Ramos (cell line): ENCODE data around the gene RIN3.

Experiments used
- in situ Hi-C: fragments of 300-500 bp; cut with MboI; formaldehyde crosslinking; loops from one replicate; pipeline ENCODE4 v1.14.3; 2022; ENCODE audit warnings: low sequenced_read_pairs; ENCODE audit not compliant: unreplicated experiment

Gene RIN3

GRCh38 chr14:92613008-92613658 lies 99.6 kb downstream of the RIN3 start:
- in situ Hi-C loops = no loop called here

GRCh38 chr14:92613681-92614260 lies 100.2 kb downstream of the RIN3 start:
- in situ Hi-C loops = no loop called here

DNA sequence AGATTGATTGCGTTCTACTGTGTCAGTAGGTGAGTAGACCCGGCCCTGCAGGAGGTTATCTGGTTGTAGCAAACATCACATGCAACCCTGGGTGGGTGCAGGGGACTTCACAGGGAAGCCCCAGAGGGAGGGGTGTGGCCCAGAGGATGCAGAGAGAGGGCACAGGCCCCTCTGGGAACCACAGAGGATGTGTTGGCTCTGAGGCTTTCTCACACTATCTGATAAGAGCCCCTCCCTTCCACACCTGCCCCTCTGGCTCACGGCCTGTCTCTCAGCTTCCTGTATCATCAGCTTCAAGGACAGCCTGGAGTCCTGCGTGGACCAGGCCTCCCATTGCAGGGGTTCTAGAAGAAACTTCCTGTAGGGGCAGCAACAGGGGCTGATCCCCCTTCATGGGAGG lies 101.9 kb downstream of the RIN3 start:
- in situ Hi-C loops = no loop called here

DNA sequence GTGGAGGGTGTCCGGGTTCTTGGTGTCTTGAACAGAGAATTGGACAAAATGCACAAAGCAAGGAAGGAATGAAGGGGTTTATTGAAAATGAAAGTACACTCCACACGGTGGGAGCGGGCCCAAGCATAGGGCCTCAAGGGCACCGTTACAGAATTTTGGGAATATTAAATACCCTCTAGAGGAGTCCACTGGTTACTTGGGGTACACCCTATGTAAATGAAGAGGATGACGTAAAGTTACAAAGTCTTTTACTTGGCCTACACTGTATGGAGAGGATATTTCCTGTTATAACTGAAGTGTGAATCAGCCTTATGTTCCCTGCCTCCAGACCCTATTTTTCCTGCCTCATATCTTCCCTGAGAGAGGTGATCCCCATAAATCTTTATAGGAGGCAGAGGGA lies 102.6 kb downstream of the RIN3 start:
- in situ Hi-C loops = no loop called here

- in situ Hi-C loops = no loop called here
Observed at GRCh38 chr14:92617581-92617980, 104.0 kb downstream of the RIN3 start.

- in situ Hi-C loops = no loop called here
Observed at GRCh38 chr14:92619671-92620456, 106.3 kb downstream of the RIN3 start.

- in situ Hi-C loops = no loop called here
Observed at GRCh38 chr14:92622311-92622710, 108.7 kb downstream of the RIN3 start.

DNA sequence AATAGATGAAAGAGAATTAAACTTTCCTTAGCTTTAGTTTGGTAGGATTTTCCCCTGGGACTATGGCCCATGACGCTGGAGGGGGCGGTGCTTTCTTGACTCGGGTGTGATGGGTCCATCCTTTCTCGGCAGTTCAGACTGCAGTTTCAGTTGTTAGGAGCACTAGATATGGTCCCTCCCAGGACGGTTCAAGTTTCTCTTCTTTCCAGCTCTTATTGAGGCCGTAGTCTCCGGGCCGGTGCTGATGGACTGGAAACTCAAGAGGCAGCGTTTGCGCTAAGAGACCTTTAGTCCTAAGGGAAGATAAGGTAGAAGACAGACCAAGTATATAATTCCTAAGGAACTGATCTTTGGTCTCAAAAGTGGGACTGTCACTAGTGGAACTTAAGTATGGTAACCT lies 111.2 kb downstream of the RIN3 start:
- in situ Hi-C loops = no loop called here

GRCh38 chr14:92625213-92625612 lies 111.6 kb downstream of the RIN3 start:
- in situ Hi-C loops = no loop called here

DNA sequence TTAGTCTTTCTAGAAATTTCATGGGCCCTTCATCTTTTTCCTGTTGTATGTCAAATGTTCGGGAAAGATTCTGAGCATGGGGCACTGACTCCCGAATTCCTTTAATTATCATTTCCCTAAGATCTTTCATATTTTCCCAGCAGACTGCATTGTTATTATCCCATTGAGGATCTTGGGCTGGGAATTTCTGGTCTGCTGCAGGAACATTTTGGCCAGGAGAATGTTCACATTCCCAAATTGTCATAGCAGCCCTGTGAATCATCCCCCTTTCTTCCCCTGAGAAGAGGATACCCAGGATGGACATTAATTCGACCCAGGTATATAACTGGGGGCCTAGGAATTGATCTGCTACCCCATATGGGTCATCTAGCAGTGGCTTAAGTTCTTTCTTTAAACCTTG lies 112.5 kb downstream of the RIN3 start:
- in situ Hi-C loops = no loop called here

- in situ Hi-C loops = no loop called here
Observed at GRCh38 chr14:92627707-92628215, 114.2 kb downstream of the RIN3 start.

- in situ Hi-C loops = no loop called here
Observed at GRCh38 chr14:92628636-92629035, 115.1 kb downstream of the RIN3 start.

DNA sequence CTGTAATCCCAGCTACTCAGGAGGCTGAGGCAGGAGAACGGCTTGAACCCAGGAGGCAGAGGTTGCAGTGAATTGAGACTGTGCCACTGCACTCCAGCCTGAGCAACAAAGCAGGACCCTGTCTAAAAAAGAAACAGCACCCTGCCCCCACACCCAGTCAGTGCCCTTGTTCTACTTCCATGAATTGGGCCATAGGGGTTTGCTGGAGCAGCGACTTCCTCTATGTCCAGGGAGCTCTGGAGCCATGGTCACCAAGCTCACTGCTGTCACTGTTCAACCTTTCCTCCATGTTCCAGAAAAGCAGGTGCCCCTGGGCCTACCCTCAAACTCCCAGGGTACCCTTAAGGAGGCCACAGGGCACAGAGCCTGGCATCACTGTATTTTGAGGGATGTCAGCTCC lies 116.8 kb downstream of the RIN3 start:
- in situ Hi-C loops = no loop called here

DNA sequence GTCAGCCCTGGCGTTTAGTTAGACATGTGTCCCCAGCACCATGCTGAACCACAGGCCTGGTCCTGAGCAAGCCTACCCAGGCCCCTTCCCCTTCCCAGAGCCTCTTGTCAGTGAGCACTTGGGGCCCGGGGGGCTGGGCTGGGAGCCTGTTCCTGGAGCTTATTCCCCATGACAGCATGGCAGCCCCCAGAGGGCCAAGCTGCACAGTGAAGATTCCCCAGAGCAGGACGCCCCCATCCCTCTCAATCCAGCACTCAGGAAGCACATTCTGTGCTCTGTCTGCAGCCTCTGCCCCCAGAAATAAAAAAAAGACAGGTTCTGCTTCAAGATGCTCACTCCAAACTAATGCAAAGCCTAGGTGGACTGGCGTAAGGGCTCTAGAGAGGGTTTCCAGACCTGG lies 117.5 kb downstream of the RIN3 start:
- in situ Hi-C loops = no loop called here

DNA sequence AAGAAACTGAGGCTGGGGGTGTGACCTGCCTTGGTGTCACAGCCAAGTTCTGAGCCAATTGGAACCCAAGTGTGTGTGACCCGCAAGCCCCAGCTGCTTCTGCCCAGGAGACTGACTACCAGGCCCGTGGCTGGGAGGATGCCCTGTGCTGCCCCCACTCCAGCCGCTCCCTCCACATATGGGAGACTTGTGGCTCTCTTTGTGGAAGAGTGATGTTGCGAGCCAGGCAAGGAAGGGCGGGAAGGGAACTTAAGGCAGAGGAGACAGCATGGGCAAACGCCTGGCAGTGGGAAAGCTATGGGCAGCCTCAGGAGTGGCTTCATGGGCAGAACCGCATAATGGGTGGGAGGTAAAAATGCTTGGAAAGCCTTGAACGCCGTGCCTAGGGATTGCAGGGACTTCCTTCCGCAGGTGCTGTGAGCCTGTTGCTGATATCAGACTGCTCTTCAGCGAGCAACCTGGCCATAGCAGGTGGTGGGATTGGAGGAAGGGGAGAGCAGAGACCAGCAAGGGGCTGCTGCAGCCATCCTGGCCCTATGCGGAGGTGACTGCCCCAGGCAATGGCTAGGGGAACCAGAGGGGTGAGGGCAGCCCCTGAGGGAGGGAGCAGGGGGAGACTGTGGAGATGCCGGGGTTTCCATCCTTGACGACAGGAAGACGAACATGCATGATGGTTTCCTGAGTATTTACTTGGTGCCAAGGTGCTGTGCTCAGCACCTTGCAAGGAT lies 119.1 kb downstream of the RIN3 start:
- in situ Hi-C loops = no loop called here

- in situ Hi-C loops = no loop called here
Observed at GRCh38 chr14:92633274-92633616, 119.7 kb downstream of the RIN3 start.

DNA sequence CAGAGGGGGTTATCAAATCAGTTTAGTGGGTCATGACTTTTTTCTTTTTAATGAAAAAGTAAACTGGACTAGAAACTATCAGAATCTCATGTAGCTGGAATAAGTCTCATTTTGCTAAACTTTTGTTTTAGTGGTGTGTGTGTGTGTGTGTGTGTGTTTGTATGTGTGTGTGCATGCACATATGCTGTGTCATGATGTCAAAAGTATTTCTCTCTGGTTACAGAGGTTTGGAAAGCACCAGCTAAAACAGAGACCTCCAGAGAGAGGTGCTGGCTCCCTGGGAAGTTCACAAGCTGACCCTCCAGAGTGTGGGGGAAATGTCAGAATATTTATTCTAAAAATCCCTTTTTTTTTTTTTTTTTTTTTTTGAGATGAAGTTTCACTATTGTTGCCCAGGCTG lies 120.1 kb downstream of the RIN3 start:
- in situ Hi-C loops = no loop called here

- in situ Hi-C loops = no loop called here
Observed at GRCh38 chr14:92635031-92635430, 121.5 kb downstream of the RIN3 start.

DNA sequence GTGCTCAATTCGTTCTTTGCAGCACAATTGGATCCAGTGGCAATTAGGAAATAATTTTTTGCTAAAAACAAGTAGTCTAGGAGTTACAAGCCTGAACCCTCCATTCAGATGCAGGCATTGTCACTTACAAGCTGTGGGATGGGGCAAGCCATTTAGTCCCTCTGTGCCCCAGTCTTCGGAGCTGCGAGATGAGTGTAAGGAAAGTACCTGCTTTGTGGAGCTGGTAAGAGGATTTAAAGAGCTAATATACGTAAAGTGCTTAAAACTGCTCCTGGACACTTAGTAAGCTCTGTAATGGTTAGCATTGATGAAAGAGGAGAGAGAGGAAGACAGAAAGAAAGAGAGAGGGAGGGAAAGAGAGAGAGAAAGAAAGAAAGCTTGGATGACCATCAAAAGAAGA lies 122.3 kb downstream of the RIN3 start:
- in situ Hi-C loops = no loop called here

DNA sequence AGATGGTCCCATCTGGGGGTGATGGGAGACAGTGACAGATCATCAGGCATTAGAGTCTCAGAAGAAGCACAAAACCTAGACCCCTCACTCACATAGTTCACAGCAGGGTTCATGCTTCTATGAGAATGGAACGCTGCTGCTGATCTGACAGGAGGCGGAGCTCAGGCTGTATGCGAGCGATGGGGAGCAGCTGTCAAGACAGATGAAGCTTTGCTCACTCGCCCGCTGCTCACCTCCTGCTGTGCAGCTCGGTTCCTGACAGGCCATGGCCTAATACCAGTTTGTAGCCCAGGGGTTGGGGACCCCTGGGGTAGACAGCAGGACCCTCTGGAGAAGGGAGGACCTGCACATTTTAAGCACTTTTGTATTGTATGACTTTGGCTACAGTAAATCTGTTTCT lies 123.6 kb downstream of the RIN3 start:
- in situ Hi-C loops = no loop called here

DNA sequence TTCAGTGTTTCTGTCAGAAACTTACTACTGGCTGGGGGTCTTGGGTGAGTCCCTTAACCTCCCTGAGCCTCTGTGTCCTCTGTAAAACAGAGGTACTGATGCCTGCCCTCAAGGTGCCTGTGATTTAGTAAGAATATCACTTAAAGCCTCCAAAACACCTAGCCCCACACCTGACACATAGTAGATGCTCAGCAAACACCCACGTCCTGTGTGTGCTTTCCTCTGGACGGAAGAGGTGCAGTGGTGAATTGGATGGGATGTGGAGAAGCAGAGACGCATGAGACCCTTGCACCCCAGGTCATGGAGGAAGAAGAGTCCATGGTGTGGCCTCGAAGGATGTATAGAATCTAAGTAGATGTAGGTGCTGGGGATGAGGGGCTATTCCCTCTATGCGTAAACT lies 124.3 kb downstream of the RIN3 start:
- in situ Hi-C loops = no loop called here
